ENCODE data around the gene EXT2. TPM values are rescaled to one million over a fixed set of nuclear protein-coding genes. Genes with fewer than 3 reads are reported as not detected.

Gene EXT2
- total and polyA plus RNA-seq, 2 experiments from 2014 or later = 71.5 to 107 TPM

- Histone ChIP-seq H4K20me1 (ENCODE audit: insufficient read depth, poor library complexity, severe bottlenecking) (no peaks in the 10 kb centered on the region), H3K4me1 (ENCODE audit: insufficient read depth) (no peaks in the 10 kb centered on the region), H3K27me3 (no peaks in the 10 kb centered on the region), H3K9me2 (replicated peaks; ENCODE audit: insufficient read depth) (no peaks in the 10 kb centered on the region), H3K4me3 (no peak overlapping the region), H2AFZ (no peak overlapping the region), H3K79me2 (no peaks in the 10 kb centered on the region), H3K27ac (no peak overlapping the region), H3K36me3 (replicated peaks; ENCODE audit: insufficient read depth, low read depth) (no peaks in the 10 kb centered on the region), H3K4me2 (no peak overlapping the region), H3K9me3 (ENCODE audit: low read depth) (no peaks in the 10 kb centered on the region)
- no peak for DNase-seq (ENCODE audit: low spot score)
- TF ChIP-seq EZH2phosphoT487 (IDR thresholded peaks at IDR 0.05; ENCODE audit: low read depth, severe bottlenecking, unreplicated experiment) = no peak
- TF ChIP-seq EZH2 (IDR thresholded peaks at IDR 0.05; ENCODE audit: borderline replicate concordance) = no peak
- TF ChIP-seq, protein P1, sequence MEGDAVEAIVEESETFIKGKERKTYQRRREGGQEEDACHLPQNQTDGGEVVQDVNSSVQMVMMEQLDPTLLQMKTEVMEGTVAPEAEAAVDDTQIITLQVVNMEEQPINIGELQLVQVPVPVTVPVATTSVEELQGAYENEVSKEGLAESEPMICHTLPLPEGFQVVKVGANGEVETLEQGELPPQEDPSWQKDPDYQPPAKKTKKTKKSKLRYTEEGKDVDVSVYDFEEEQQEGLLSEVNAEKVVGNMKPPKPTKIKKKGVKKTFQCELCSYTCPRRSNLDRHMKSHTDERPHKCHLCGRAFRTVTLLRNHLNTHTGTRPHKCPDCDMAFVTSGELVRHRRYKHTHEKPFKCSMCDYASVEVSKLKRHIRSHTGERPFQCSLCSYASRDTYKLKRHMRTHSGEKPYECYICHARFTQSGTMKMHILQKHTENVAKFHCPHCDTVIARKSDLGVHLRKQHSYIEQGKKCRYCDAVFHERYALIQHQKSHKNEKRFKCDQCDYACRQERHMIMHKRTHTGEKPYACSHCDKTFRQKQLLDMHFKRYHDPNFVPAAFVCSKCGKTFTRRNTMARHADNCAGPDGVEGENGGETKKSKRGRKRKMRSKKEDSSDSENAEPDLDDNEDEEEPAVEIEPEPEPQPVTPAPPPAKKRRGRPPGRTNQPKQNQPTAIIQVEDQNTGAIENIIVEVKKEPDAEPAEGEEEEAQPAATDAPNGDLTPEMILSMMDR (IDR thresholded peaks at IDR 0.05; ENCODE audit: poor library complexity) = no peak
- WGBS (ENCODE audit: low lambda C conversion rate, missing lambda C conversion rate) = 93% methylated on average over 8 of the region's 8 CpGs
These were observed 172.5 kb downstream of the EXT2 start for GRCh38 chr11:44267750-44268613.

DNA sequence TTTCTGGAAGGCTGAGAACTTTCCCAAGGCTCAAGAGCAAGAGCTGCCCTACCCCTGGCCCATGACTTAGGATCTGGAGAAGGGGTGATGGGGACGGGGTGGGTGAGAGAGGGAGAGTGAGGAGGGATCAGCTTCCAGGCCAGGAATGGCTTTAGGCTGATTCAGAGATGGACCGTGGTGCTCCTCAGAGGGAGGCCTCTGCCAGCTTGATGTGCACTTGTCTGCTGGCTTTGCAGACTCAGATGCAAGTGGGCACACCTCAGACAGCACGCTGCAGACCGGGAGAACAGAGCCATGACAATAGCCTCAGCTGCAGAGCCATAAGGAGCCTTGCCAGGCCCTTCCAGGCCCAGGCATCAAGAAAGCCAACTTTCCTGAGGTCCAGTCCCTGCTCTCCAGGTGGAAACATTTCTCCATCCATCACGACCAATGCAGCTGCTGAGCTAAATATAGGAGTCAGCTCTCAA lies 173.2 kb downstream of the EXT2 start:
- H3K9me3 ChIP-seq (ENCODE audit: low read depth) = no peaks in the 10 kb centered on the region
- H3K9me2 ChIP-seq (replicated peaks; ENCODE audit: insufficient read depth) = no peaks in the 10 kb centered on the region
- H3K27me3 ChIP-seq = no peaks in the 10 kb centered on the region
- H3K4me1 ChIP-seq (ENCODE audit: insufficient read depth) = no peaks in the 10 kb centered on the region
- no peak for TF ChIP-seq EZH2phosphoT487 (IDR thresholded peaks at IDR 0.05; ENCODE audit: low read depth, severe bottlenecking, unreplicated experiment)
- no peak overlapping the region for H2AFZ ChIP-seq
- H3K4me3 ChIP-seq = no peak overlapping the region
- H3K4me2 ChIP-seq = no peak overlapping the region
- H3K79me2 ChIP-seq = no peaks in the 10 kb centered on the region
- DNase-seq (ENCODE audit: low spot score) = no peak
- no peaks in the 10 kb centered on the region for H4K20me1 ChIP-seq (ENCODE audit: insufficient read depth, poor library complexity, severe bottlenecking)
- H3K36me3 ChIP-seq (replicated peaks; ENCODE audit: insufficient read depth, low read depth) = no peaks in the 10 kb centered on the region
- H3K27ac ChIP-seq = no peak overlapping the region
- 83% methylated on average over 5 of the region's 5 CpGs for WGBS (ENCODE audit: low lambda C conversion rate, missing lambda C conversion rate)

GRCh38 chr11:44269369-44270351 lies 174.2 kb downstream of the EXT2 start:
- TF ChIP-seq, protein P1 (IDR thresholded peaks at IDR 0.05; ENCODE audit: poor library complexity) = no peak
- no peak for TF ChIP-seq EZH2 (IDR thresholded peaks at IDR 0.05; ENCODE audit: borderline replicate concordance)
- TF ChIP-seq EZH2phosphoT487 (IDR thresholded peaks at IDR 0.05; ENCODE audit: low read depth, severe bottlenecking, unreplicated experiment) = no peak
- Histone ChIP-seq H3K9me3 (ENCODE audit: low read depth) (no peaks in the 10 kb centered on the region), H3K79me2 (no peaks in the 10 kb centered on the region), H3K27ac (no peak overlapping the region), H3K4me2 (no peak overlapping the region), H3K27me3 (no peaks in the 10 kb centered on the region), H3K4me1 (ENCODE audit: insufficient read depth) (no peaks in the 10 kb centered on the region), H3K4me3 (no peak overlapping the region), H3K36me3 (replicated peaks; ENCODE audit: insufficient read depth, low read depth) (no peaks in the 10 kb centered on the region), H4K20me1 (ENCODE audit: insufficient read depth, poor library complexity, severe bottlenecking) (no peaks in the 10 kb centered on the region), H2AFZ (no peak overlapping the region), H3K9me2 (replicated peaks; ENCODE audit: insufficient read depth) (no peaks in the 10 kb centered on the region)
- 54% methylated on average over 15 of the region's 17 CpGs for WGBS (ENCODE audit: low lambda C conversion rate, missing lambda C conversion rate)
- DNase-seq (ENCODE audit: low spot score) = no peak

Data from hepatocyte (in vitro differentiated cells).